Keratinocyte (primary cell): Measurements from ENCODE around the gene HES2. TPM values are rescaled to one million over a fixed set of nuclear protein-coding genes. Genes with fewer than 3 reads are reported as not detected.

Experiments
- DNase-seq: peaks from one replicate; pipeline ENCODE4 v3.0.0-alpha.2; 2011; ENCODE audit warnings: low read depth, missing footprints, low spot score
- FAIRE-seq: peaks from 2 replicates; lab custom pipeline; 2011; peaks lifted over from hg19 to GRCh38; lab: Jason Lieb, UNC
- H2AFZ ChIP-seq: 2 replicates; pipeline ENCODE4 v1.6.0; 2012; ENCODE audit warnings: low read length, control low read depth, inconsistent platforms; ENCODE audit not compliant: control insufficient read depth
- H3K27ac ChIP-seq: 2 replicates; pipeline ENCODE4 v1.5.1; 2011; ENCODE audit warnings: low read length; ENCODE audit not compliant: control insufficient read depth, insufficient read depth
- H3K27me3 ChIP-seq: 3 replicates; pipeline ENCODE4 v1.6.0; 2011; ENCODE audit warnings: low read length; ENCODE audit not compliant: control insufficient read depth, insufficient read depth; ENCODE audit errors: extremely low read depth
- H3K36me3 ChIP-seq, 2 experiments: 2 replicates in 1 of 2; 3 replicates in 1 of 2; pipeline ENCODE4 v1.5.1; 2011; ENCODE audit warnings: low read length in 2 of 2, mild to moderate bottlenecking in 1 of 2; ENCODE audit not compliant: control insufficient read depth in 2 of 2, insufficient read depth in 2 of 2; ENCODE audit errors: extremely low read depth in 1 of 2
- H3K4me1 ChIP-seq: 3 replicates; pipeline ENCODE4 v1.5.1; 2011; ENCODE audit warnings: low read length; ENCODE audit not compliant: control insufficient read depth, insufficient read depth; ENCODE audit errors: extremely low read depth
- H3K4me2 ChIP-seq: 3 replicates; pipeline ENCODE4 v1.6.0; 2011; ENCODE audit warnings: low read depth, low read length; ENCODE audit not compliant: control insufficient read depth, insufficient read depth; ENCODE audit errors: extremely low read depth
- H3K4me3 ChIP-seq, 3 experiments: fragments of 200-600 bp in 1 of 3; sonication (generic) in 1 of 3; 2 replicates in 2 of 3; 3 replicates in 1 of 3; pipeline ENCODE4 v1.5.1; 2011 to 2016; ENCODE audit warnings: low read length in 3 of 3, mild to moderate bottlenecking in 3 of 3, control low read depth in 2 of 3, inconsistent platforms in 1 of 3, low read depth in 1 of 3, mixed read lengths in 1 of 3, mixed run types in 1 of 3, moderate library complexity in 1 of 3; ENCODE audit not compliant: control insufficient read depth in 2 of 3, insufficient read depth in 2 of 3; ENCODE audit errors: extremely low read depth in 1 of 3
- H3K79me2 ChIP-seq: 2 replicates; pipeline ENCODE4 v1.6.0; 2012; ENCODE audit warnings: low read length; ENCODE audit not compliant: control insufficient read depth, insufficient read depth
- H3K9ac ChIP-seq: 3 replicates; pipeline ENCODE4 v1.6.0; 2011; ENCODE audit warnings: low read length; ENCODE audit not compliant: control insufficient read depth, insufficient read depth; ENCODE audit errors: extremely low read depth
- H3K9me1 ChIP-seq: 3 replicates; pipeline ENCODE4 v1.6.0; 2011; ENCODE audit warnings: low read length; ENCODE audit not compliant: control insufficient read depth, insufficient read depth; ENCODE audit errors: extremely low read depth
- H3K9me3 ChIP-seq: 2 replicates; pipeline ENCODE4 v1.5.1; 2012; ENCODE audit warnings: low read depth, low read length; ENCODE audit not compliant: control insufficient read depth
- H4K20me1 ChIP-seq: 3 replicates; pipeline ENCODE4 v1.6.0; 2011; ENCODE audit warnings: low read length; ENCODE audit not compliant: control insufficient read depth, insufficient read depth; ENCODE audit errors: extremely low read depth
- CTCF ChIP-seq, 3 experiments: IDR thresholded peaks in 1 of 3; conservative IDR thresholded peaks in 1 of 3; optimal IDR thresholded peaks in 1 of 3; 2 replicates in 2 of 3; 3 replicates in 1 of 3; pipeline versions ENCODE3 to v1.5.1; 2011; ENCODE audit warnings: low read length in 3 of 3, mild to moderate bottlenecking in 3 of 3, moderate library complexity in 2 of 3, control low read depth in 1 of 3, inconsistent platforms in 1 of 3; ENCODE audit not compliant: insufficient read depth in 2 of 3; ENCODE audit errors: extremely low read depth in 1 of 3
- EZH2 ChIP-seq: IDR thresholded peaks from one replicate; pipeline ENCODE4 v1.6.1; 2012; ENCODE audit warnings: inconsistent platforms, mild to moderate bottlenecking, low read length, moderate library complexity
- dilution Hi-C: fragments of 300-500 bp; cut with MboI; formaldehyde crosslinking; loops from one replicate; pipeline ENCODE4 v1.7.0; 2020; ENCODE audit warnings: low sequenced_read_pairs; ENCODE audit not compliant: extremely low pct_ligation_motif_present
- polyA plus RNA-seq, 5 experiments: library from polyadenylated mRNA; depleted of rRNA in 3 of 5; stranded (reverse) in 3 of 5; stranded (forward) in 1 of 5; unstranded in 1 of 5; fragments of >200 nt; gene quantifications; 1 replicate in 1 of 5; 2 replicates in 3 of 5; 3 replicates in 1 of 5; pipeline versions ENCODE4 v1.2.1 to v1.2.3, GENCODE V29; 2011 to 2012; ENCODE audit warnings: missing spikeins in 2 of 5, low read depth in 1 of 5, low replicate concordance in 1 of 5

HES2 gene
- polyA plus RNA-seq, 1 donor (not counting 4 experiments of a cell fraction or from before 2014, with no cell fraction given): 30.1 TPM

DNA sequence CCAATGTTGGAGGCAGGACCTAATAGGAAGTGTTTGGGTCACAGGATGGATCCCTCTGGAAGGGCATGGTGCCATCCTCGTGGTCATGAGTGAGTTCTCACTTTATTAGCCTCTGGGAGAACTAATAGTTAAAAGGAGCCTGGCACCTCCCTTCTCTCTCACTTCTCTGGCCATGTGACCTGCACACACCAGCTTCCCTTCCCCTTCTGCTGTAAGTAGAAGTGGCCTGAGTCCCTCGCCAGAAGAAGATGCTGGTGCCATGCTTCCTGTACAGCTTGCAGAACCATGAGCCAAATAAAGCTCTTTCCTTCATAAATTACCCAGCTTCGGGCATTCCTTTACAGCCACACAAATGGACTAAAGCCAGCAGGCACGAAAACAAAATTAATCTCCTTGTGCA is 49.7 kb downstream of the HES2 start:
- Histone ChIP-seq H3K4me1 (peaks cover 32% of the 10 kb centered on the region), H3K79me2 (peaks cover 61% of the 10 kb centered on the region)

DNA sequence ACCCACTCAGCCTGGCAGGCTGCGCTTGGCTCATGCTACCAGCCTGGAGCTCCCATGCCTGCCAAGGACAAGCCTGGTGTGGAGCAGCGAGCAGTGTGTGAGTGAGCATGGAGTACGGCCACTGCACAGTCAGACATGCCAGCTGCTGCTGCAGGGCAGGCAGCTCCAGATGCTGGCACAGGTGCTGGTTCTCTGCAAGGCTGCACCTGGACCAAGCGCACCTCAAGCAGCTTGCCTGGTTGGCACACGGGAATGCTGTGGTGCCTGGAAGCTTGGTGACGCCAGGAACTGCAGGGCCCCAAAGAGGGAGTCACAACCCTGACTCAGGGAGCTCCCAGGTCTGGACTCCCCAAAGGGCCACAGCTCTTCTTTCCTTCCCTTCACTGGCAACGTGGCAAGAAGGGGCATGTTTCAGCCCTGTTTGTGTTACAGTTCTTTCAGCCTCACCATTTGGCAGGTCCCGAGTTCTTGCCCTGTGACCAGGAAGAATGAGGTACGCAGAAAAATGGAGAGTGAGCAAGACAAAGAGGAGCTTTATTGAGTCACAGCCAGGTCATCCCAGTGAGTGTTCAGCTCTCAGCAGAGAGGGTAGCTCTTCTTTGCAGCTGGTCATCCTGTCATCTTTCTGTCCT is 52.2 kb downstream of the HES2 start:
- peaks cover 7% of the 10 kb centered on the region for H3K9me3 ChIP-seq
- TF ChIP-seq CTCF (optimal IDR thresholded peaks at IDR 0.05 in 1 of 3, IDR thresholded peaks at IDR 0.05 in 1 of 3, conservative IDR thresholded peaks at IDR 0.05 in 1 of 3; ENCODE audit: extremely low read depth in 1 of 3, insufficient read depth in 2 of 3, low read length in 3 of 3) (no peak), EZH2 (no peak)
- H3K36me3 ChIP-seq: peaks cover 0 to 2% of the 10 kb centered on the region in 2 experiments
- peak overlapping the region; percentile 22 for H3K4me2 ChIP-seq
- DNase-seq: peak; percentile 99
- peaks cover 33% of the 10 kb centered on the region for H3K4me1 ChIP-seq
- no peak overlapping the region for H3K4me3 ChIP-seq
- peak overlapping the region; percentile 64 for H3K27ac ChIP-seq
- no peaks in the 10 kb centered on the region for H3K27me3 ChIP-seq
- no peak overlapping the region for H2AFZ ChIP-seq
- peak overlapping the region; percentile 66 for H3K9ac ChIP-seq
- dilution Hi-C loops: no loop called here
- peak; percentile 97 for FAIRE-seq
- H3K9me1 ChIP-seq: no peaks in the 10 kb centered on the region
- H4K20me1 ChIP-seq: no peaks in the 10 kb centered on the region
- H3K79me2 ChIP-seq: peaks cover 41% of the 10 kb centered on the region

More for the DNA sequence above, 49.7 kb downstream of the HES2 start:
- no peak for TF ChIP-seq CTCF (optimal IDR thresholded peaks at IDR 0.05 in 1 of 3, IDR thresholded peaks at IDR 0.05 in 1 of 3, conservative IDR thresholded peaks at IDR 0.05 in 1 of 3; ENCODE audit: extremely low read depth in 1 of 3, insufficient read depth in 2 of 3, low read length in 3 of 3)
- TF ChIP-seq EZH2: no peak
- H3K9me3 ChIP-seq: peaks cover 7% of the 10 kb centered on the region
- H3K27ac ChIP-seq: no peak overlapping the region
- H3K4me2 ChIP-seq: no peak overlapping the region
- peaks cover 6% of the 10 kb centered on the region for H3K9me1 ChIP-seq
- peak; percentile 51 for FAIRE-seq
- no peaks in the 10 kb centered on the region for H3K36me3 ChIP-seq
- no peak overlapping the region for H3K9ac ChIP-seq
- dilution Hi-C loops: no loop called here
- no peaks in the 10 kb centered on the region for H3K27me3 ChIP-seq
- peaks cover 8% of the 10 kb centered on the region for H4K20me1 ChIP-seq
- H3K4me3 ChIP-seq: no peak overlapping the region
- DNase-seq: no peak
- H2AFZ ChIP-seq: no peak overlapping the region
